Activated T-helper 2 cell treated with anti-CD3 and anti-CD28 coated beads, Interferon-gamma antibody, Interleukin-2, Interleukin-4, amounts not matched to agents 10 μg/mL and 5 μg/mL and 100 μg/mL, durations not matched to agents 14 hours and 24 hours and 36 hours (primary cell): ENCODE measurements around the gene DNAJC21. TPM values are rescaled to one million over a fixed set of nuclear protein-coding genes. Genes with fewer than 3 reads are reported as not detected.

ENCODE experiments used
- DNase-seq: peaks from one replicate; pipeline ENCODE4 v3.0.0; 2021; ENCODE audit warnings: low spot score
- H3K27ac Mint-ChIP-seq: one replicate; pipeline ENCODE4 v1.8.0; 2021; ENCODE audit warnings: mixed read lengths
- H3K27me3 Mint-ChIP-seq: one replicate; pipeline ENCODE4 v1.8.0; 2021; ENCODE audit warnings: low read depth, mixed read lengths
- H3K36me3 Mint-ChIP-seq: one replicate; pipeline ENCODE4 v1.8.0; 2021; ENCODE audit warnings: low read depth, mixed read lengths
- H3K4me1 Mint-ChIP-seq: one replicate; pipeline ENCODE4 v1.8.0; 2021; ENCODE audit warnings: low read depth, mixed read lengths
- H3K4me3 Mint-ChIP-seq: one replicate; pipeline ENCODE4 v1.8.0; 2021; ENCODE audit warnings: low read depth, mild to moderate bottlenecking, moderate library complexity, mixed read lengths
- H3K9me3 Mint-ChIP-seq: one replicate; pipeline ENCODE4 v1.8.0; 2021; ENCODE audit warnings: mixed read lengths
- intact Hi-C: fragments of 100-400 bp; cut with micrococcal nuclease; formaldehyde crosslinking; loops from one replicate; pipeline ENCODE4 v1.15.1; 2023
- total RNA-seq: library from RNA; stranded (reverse); gene quantifications from 2 replicates; pipeline ENCODE4 v1.2.3, GENCODE V29; 2022

Gene DNAJC21
- total RNA-seq, 1 donor from 2014 or later, result 62.7 TPM

GRCh38 chr5:34926318-34926888 is 3.0 kb upstream of the DNAJC21 start:
- Mint-ChIP-seq H3K36me3 (peaks cover 57% of the 10 kb centered on the region), H3K27ac (no peak overlapping the region), H3K4me1 (peaks cover 39% of the 10 kb centered on the region), H3K9me3 (no peaks in the 10 kb centered on the region), H3K27me3 (no peaks in the 10 kb centered on the region), H3K4me3 (no peak overlapping the region)
- DNase-seq, result no peak
- intact Hi-C loops, result loop anchor here (5.0 kb wide), 1 partner anchor 1951 kb away; the partner anchor contains the start of gene NIPBL

DNA sequence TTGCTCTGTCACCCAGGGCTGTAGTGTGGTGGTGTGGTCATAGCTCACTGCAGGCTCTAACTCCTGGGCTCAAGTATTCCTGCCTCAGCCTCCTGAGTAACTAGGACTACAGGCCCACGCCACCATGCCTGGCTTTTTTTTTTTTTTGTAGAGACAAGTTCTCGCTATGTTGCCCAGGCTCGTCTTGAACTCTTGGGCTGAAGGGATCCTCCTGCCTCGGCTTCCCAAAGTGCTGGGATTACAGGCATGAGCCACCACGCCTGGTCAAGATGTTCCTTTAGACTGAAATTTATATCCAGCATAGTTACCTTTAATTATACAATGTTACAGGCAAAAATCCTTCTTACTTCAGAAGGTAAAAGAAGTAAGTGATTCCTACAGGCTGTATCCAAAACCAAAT is 1.6 kb upstream of the DNAJC21 start:
- H3K27ac Mint-ChIP-seq, result no peak overlapping the region
- intact Hi-C loops, result loop anchor here (5.0 kb wide), 1 partner anchor 1950 kb away; the partner anchor contains the start of gene NIPBL
- DNase-seq, result no peak
- no peaks in the 10 kb centered on the region for H3K9me3 Mint-ChIP-seq
- H3K4me3 Mint-ChIP-seq, result no peak overlapping the region
- peaks cover 42% of the 10 kb centered on the region for H3K4me1 Mint-ChIP-seq
- no peaks in the 10 kb centered on the region for H3K27me3 Mint-ChIP-seq
- peaks cover 53% of the 10 kb centered on the region for H3K36me3 Mint-ChIP-seq

GRCh38 chr5:34928267-34928666 is 1.1 kb upstream of the DNAJC21 start:
- Mint-ChIP-seq H3K4me1 (peaks cover 40% of the 10 kb centered on the region), H3K9me3 (no peaks in the 10 kb centered on the region), H3K36me3 (peaks cover 50% of the 10 kb centered on the region), H3K4me3 (no peak overlapping the region), H3K27ac (no peak overlapping the region), H3K27me3 (no peaks in the 10 kb centered on the region)
- DNase-seq, result no peak
- intact Hi-C loops, result loop anchor here (5.0 kb wide), 1 partner anchor 1949 kb away; the partner anchor contains the start of gene NIPBL

DNA sequence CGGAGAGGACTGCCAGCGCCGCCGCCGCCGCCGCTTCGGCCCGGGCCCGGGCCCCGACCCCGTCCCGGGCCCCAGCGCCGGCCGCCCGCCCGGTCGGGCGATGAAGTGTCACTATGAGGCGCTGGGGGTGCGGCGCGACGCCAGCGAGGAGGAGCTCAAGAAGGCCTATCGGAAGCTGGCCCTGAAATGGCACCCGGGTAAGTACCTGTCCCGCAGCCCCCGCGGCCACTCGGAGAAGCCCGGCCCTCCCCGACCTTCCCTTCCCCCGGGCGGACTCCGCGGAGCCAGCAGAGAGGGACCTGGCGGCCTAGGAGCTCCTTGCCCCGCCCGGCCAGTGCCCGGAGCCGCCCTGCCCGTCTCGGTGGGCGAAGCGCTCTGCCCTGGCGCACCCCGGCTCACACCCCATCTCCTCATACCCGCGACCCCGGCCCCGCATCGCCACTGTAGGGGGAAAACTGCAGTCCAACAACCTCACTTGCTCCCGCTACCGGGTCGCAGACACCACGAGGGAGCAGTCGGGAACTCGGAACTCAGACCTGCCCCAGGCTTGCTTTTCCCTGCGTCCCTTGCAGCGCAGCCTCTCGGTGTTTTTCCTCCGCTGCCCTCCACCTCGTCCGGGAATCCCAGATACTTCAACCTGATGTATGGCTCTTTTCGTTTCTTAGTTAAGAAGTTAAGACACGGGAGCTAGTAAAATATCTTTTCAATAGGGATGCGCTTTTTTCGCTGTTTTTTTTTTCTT is 532 bp downstream of the DNAJC21 start:
- intact Hi-C loops, result loop anchor here (1.0 to 5.0 kb wide), 3 partner anchors 15 to 1947 kb away; partner anchors contain the start of genes BRIX1, NIPBL, RAD1 and SKP2
- Mint-ChIP-seq H3K36me3 (peaks cover 44% of the 10 kb centered on the region), H3K27ac (peak overlapping the region; percentile 92), H3K4me1 (peaks cover 35% of the 10 kb centered on the region), H3K4me3 (peak overlapping the region; percentile 96), H3K27me3 (no peaks in the 10 kb centered on the region), H3K9me3 (no peaks in the 10 kb centered on the region)
- peak; percentile 78 for DNase-seq

DNA sequence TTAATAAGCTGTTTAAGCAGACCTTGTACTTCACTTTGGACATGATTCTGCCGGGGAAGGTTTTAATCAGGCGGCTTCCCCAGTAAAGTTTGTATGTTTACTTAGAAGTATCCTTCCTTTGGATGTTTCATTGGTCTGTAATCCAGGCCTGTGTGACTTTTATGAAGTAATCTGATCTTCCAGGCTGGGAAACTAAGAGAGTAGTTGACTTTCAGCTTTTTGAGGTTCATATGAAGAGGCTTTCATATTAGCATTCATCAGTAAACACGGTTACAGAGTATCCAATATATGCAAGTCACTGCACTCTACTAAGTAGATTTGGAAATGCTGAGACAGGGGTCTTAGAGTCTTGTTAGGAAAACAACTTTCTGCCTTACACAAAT is 1.1 kb downstream of the DNAJC21 start:
- Mint-ChIP-seq H3K27me3 (no peaks in the 10 kb centered on the region), H3K36me3 (peaks cover 43% of the 10 kb centered on the region), H3K4me1 (peaks cover 36% of the 10 kb centered on the region), H3K4me3 (peak overlapping the region; percentile 96), H3K9me3 (no peaks in the 10 kb centered on the region), H3K27ac (peak overlapping the region; percentile 92)
- intact Hi-C loops, result no loop called here
- no peak for DNase-seq

DNA sequence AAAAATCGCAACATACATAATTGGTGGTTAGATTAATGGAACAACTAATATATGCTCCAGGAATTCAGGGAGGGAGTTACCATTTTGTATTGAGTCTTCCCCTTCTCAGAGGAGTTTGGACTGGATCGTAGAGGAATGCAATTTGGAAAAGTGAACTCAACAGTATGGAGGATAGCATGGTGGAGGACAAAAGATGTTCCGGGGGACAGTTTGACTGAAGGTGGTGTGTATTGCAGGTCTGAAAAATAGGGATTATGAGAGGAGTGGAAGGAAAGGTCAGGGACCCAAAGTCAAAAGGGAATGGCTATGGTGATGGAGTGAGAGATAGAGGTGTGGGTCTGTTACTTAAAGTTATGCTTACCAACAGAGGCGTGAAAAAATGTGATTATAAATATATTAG is 1.5 kb downstream of the DNAJC21 start:
- intact Hi-C loops, result no loop called here
- Mint-ChIP-seq H3K9me3 (no peaks in the 10 kb centered on the region), H3K4me3 (peak overlapping the region; percentile 96), H3K4me1 (peaks cover 34% of the 10 kb centered on the region), H3K36me3 (peaks cover 44% of the 10 kb centered on the region), H3K27ac (peak overlapping the region; percentile 92), H3K27me3 (no peaks in the 10 kb centered on the region)
- no peak for DNase-seq

DNA sequence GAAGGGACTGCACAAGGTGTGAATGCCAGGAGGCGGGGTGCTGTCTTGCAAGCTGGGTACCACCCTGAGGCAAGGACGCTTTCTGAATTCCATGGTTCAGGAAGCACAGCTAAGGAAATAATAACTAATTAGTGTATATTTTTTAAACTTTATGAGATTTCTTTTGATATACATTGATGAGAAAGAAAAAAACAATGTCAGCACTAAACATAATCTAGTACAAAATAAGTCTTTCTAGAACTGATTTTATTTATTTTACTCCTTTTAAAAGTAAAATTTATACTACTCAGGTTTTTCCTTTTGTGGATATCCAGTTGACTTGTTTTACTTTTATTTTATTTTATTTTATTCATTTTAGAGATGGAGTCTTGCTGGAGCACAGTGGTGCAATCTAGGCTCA is 3.6 kb downstream of the DNAJC21 start:
- Mint-ChIP-seq H3K27me3 (no peaks in the 10 kb centered on the region), H3K9me3 (no peaks in the 10 kb centered on the region), H3K4me3 (no peak overlapping the region), H3K36me3 (peaks cover 43% of the 10 kb centered on the region), H3K4me1 (peaks cover 32% of the 10 kb centered on the region), H3K27ac (no peak overlapping the region)
- DNase-seq, result no peak
- intact Hi-C loops, result no loop called here

DNA sequence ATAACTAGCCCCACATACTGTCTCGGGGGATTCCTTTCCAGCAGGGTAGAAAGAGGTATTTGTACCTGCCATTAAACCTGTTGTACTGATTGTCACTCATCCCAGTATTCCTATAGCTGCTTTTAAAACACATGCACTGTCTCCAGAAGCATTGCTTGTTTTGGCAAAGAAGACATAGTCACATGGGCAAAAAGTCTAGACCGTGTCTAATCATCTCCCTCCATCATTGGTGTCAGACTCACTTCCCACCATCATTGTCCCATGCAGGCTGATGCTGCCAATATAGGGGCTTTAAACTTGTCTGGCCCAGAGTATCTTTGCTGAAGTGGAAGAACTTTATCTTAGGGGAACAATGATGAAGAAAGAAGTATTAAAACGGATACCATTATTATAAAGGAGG is 12.6 kb downstream of the DNAJC21 start:
- H3K27me3 Mint-ChIP-seq, result no peaks in the 10 kb centered on the region
- peak overlapping the region; percentile 19 for H3K27ac Mint-ChIP-seq
- H3K9me3 Mint-ChIP-seq, result no peaks in the 10 kb centered on the region
- H3K4me1 Mint-ChIP-seq, result no peaks in the 10 kb centered on the region
- peaks cover 56% of the 10 kb centered on the region for H3K36me3 Mint-ChIP-seq
- no peak for DNase-seq
- intact Hi-C loops, result no loop called here
- H3K4me3 Mint-ChIP-seq, result no peak overlapping the region

- H3K4me1 Mint-ChIP-seq, result no peaks in the 10 kb centered on the region
- H3K9me3 Mint-ChIP-seq, result no peaks in the 10 kb centered on the region
- no peaks in the 10 kb centered on the region for H3K27me3 Mint-ChIP-seq
- DNase-seq, result no peak
- H3K4me3 Mint-ChIP-seq, result no peak overlapping the region
- no peak overlapping the region for H3K27ac Mint-ChIP-seq
- peaks cover 61% of the 10 kb centered on the region for H3K36me3 Mint-ChIP-seq
- intact Hi-C loops, result no loop called here
Observed at GRCh38 chr5:34944044-34944443, 14.7 kb downstream of the DNAJC21 start.

- no peaks in the 10 kb centered on the region for H3K9me3 Mint-ChIP-seq
- no peaks in the 10 kb centered on the region for H3K4me1 Mint-ChIP-seq
- no peak overlapping the region for H3K27ac Mint-ChIP-seq
- peaks cover 65% of the 10 kb centered on the region for H3K36me3 Mint-ChIP-seq
- no peaks in the 10 kb centered on the region for H3K27me3 Mint-ChIP-seq
- H3K4me3 Mint-ChIP-seq, result no peak overlapping the region
- intact Hi-C loops, result no loop called here
- no peak for DNase-seq
Observed at GRCh38 chr5:34944460-34945047, 15.2 kb downstream of the DNAJC21 start.

DNA sequence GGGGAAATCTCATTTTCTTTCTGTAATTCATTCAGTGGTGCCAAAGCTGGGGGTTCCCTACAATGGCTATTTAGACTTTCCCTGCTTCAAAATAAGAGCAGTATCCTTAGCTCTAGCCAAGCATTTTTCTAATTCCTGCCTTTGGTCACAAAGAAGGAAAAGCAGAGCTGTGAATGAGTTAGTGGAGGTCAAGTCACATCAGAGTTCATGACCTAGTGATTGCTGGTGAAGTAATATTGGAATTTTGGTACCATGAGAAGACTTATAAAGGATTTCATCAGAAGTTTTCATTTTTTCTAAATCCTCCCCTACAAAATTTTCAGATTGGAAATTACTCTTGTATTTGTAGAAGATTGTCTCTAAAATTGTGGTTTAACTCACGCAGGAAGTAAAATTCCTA is 28.0 kb downstream of the DNAJC21 start:
- intact Hi-C loops, result no loop called here
- no peak for DNase-seq
- no peaks in the 10 kb centered on the region for H3K27me3 Mint-ChIP-seq

DNA sequence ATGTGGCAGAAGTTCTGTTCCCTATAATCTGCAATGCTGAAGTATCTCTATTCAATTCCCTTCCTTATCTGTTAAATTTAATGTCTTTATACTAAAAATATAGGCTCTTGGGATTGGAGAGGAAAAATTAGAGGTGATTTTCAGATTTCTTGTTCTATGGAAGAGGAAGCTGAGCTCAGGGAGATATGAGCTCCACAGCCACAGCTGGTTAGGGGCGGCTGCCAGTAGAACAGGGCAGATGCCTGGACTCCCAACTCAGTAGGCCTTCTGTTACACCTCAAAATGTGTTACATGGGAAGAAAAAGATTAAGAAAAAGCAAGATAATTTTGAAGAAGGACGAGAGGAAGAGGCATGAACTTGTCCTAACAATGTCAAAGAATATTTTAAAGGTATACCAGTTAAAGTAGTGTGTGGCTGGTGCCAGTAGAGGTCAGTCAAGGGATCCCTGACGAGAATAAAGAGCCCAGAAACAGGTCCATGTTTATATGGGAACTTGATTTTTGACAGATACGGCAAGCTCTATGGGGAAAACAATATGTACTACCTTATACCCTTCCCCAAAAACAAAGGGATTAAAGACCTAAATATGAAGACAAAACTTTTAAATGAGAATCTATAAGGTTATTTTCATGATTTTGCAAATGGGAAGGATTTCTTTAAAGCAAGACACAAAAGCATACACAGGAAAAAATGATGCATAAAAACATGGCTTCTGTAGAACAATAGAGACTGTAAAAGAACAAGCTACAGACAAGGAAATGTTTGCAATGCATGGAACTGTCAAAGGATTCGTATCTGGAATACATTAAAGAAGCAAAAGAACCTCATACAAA is 28.7 kb downstream of the DNAJC21 start:
- peaks cover 17% of the 10 kb centered on the region for H3K4me1 Mint-ChIP-seq
- H3K27ac Mint-ChIP-seq, result no peak overlapping the region
- peaks cover 36% of the 10 kb centered on the region for H3K36me3 Mint-ChIP-seq
- H3K9me3 Mint-ChIP-seq, result no peaks in the 10 kb centered on the region
- DNase-seq, result no peak
- intact Hi-C loops, result loop anchor here (2.0 kb wide), 1 partner anchor 45 kb away; no protein-coding TSS in a partner anchor
- no peaks in the 10 kb centered on the region for H3K27me3 Mint-ChIP-seq
- H3K4me3 Mint-ChIP-seq, result no peak overlapping the region

More for the DNA sequence above, 28.0 kb downstream of the DNAJC21 start:
- Mint-ChIP-seq H3K4me1 (peaks cover 17% of the 10 kb centered on the region), H3K4me3 (no peak overlapping the region), H3K27ac (no peak overlapping the region), H3K36me3 (peaks cover 41% of the 10 kb centered on the region), H3K9me3 (no peaks in the 10 kb centered on the region)
